ENCODE results near the gene ATP8B1. TPM values are rescaled to one million over a fixed set of nuclear protein-coding genes. Genes with fewer than 3 reads are reported as not detected.

ATP8B1 gene
- total and polyA plus RNA-seq, 2 donors (not counting 3 experiments of a cell fraction or from before 2014, with no cell fraction given) = 49.3 to 100 TPM

GRCh38 chr18:57776767-57777166 is 26.3 kb downstream of the ATP8B1 start:
- Histone ChIP-seq H3K9me3 (replicated peaks; ENCODE audit: control insufficient read depth, insufficient read depth, low read length) (no peaks in the 10 kb centered on the region), H3K4me1 (ENCODE audit: control insufficient read depth, extremely low read depth, insufficient read depth, low read length) (peaks cover 55% of the 10 kb centered on the region), H3K27ac (ENCODE audit: insufficient read depth, low read depth, low read length) (peak overlapping the region; percentile 24), H3K27me3 (ENCODE audit: control insufficient read depth in 2 of 2, insufficient read depth in 2 of 2, low read length in 2 of 2) (no peaks in the 10 kb centered on the region), H3K9me1 (replicated peaks; ENCODE audit: control insufficient read depth, extremely low read depth, insufficient read depth, low read length) (no peaks in the 10 kb centered on the region), H3K4me3 (replicated peaks in 1 of 3; ENCODE audit: insufficient read depth in 1 of 3, low read depth in 1 of 3, low read length in 3 of 3) (no peak overlapping the region), H3K79me2 (ENCODE audit: control insufficient read depth, insufficient read depth, low read length) (peaks cover 36% of the 10 kb centered on the region), H3K36me3 (ENCODE audit: control insufficient read depth in 2 of 2, extremely low read depth in 1 of 2, insufficient read depth in 2 of 2, low read length in 2 of 2) (no peaks in the 10 kb centered on the region), H3K9ac (replicated peaks; ENCODE audit: extremely low read depth, insufficient read depth, low read length) (no peak overlapping the region), H2AFZ (ENCODE audit: low read depth, low read length) (no peak overlapping the region), H3K4me2 (ENCODE audit: insufficient read depth, low read length) (peak overlapping the region; percentile 39), H4K20me1 (replicated peaks; ENCODE audit: control insufficient read depth, extremely low read depth, insufficient read depth, low read length) (no peaks in the 10 kb centered on the region)
- intact Hi-C loops (cut with micrococcal nuclease) = no loop called here
- BruUV-seq (replicated peaks) = no TSS peak
- dilution Hi-C loops (cut with MboI; ENCODE audit: extremely low pct_ligation_motif_present, low sequenced_read_pairs) = no loop called here
- TF ChIP-seq POLR2AphosphoS5 (IDR thresholded peaks at IDR 0.05; ENCODE audit: insufficient read depth, low read depth, low read length) = peak; percentile 23
- TF ChIP-seq, protein P1, sequence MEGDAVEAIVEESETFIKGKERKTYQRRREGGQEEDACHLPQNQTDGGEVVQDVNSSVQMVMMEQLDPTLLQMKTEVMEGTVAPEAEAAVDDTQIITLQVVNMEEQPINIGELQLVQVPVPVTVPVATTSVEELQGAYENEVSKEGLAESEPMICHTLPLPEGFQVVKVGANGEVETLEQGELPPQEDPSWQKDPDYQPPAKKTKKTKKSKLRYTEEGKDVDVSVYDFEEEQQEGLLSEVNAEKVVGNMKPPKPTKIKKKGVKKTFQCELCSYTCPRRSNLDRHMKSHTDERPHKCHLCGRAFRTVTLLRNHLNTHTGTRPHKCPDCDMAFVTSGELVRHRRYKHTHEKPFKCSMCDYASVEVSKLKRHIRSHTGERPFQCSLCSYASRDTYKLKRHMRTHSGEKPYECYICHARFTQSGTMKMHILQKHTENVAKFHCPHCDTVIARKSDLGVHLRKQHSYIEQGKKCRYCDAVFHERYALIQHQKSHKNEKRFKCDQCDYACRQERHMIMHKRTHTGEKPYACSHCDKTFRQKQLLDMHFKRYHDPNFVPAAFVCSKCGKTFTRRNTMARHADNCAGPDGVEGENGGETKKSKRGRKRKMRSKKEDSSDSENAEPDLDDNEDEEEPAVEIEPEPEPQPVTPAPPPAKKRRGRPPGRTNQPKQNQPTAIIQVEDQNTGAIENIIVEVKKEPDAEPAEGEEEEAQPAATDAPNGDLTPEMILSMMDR (IDR thresholded peaks at IDR 0.05; ENCODE audit: extremely low read depth in 1 of 2, insufficient read depth in 1 of 2, low read depth in 1 of 2, low read length in 2 of 2) = no peak
- ChIA-PET POLR2A (interaction anchor here (0.6 kb wide), 1 partner anchor 47 kb away, joined by 5 read pairs; no protein-coding TSS in a partner anchor), CTCF (no interaction called here)
- peak; percentile 26 for FAIRE-seq
- no peak for DNase-seq (ENCODE audit: low read depth, low spot score)

GRCh38 chr18:57776354-57776753 is 26.8 kb downstream of the ATP8B1 start:
- H3K9ac ChIP-seq (replicated peaks; ENCODE audit: extremely low read depth, insufficient read depth, low read length) = no peak overlapping the region
- no TSS peak for BruUV-seq (replicated peaks)
- TF ChIP-seq FOS (IDR thresholded peaks at IDR 0.05; ENCODE audit: borderline replicate concordance, insufficient read depth, low read length) (peak; percentile 26), POLR2A (IDR thresholded peaks at IDR 0.05; ENCODE audit: low read depth, low read length) (no peak), JUN (IDR thresholded peaks at IDR 0.05; ENCODE audit: borderline replicate concordance, insufficient read depth, insufficient read length, low read depth) (no peak)
- ChIA-PET CTCF (interaction anchor here (0.6 kb wide), 1 partner anchor 18 kb away, joined by 3 read pairs; no protein-coding TSS in a partner anchor), POLR2A (interaction anchor here (0.6 kb wide), 1 partner anchor 46 kb away, joined by 5 read pairs; no protein-coding TSS in a partner anchor)
- peaks cover 55% of the 10 kb centered on the region for H3K4me1 ChIP-seq (ENCODE audit: control insufficient read depth, extremely low read depth, insufficient read depth, low read length)
- intact Hi-C loops (cut with micrococcal nuclease) = no loop called here
- no peaks in the 10 kb centered on the region for H3K27me3 ChIP-seq (ENCODE audit: control insufficient read depth in 2 of 2, insufficient read depth in 2 of 2, low read length in 2 of 2)
- no peak overlapping the region for H2AFZ ChIP-seq (ENCODE audit: low read depth, low read length)
- no peaks in the 10 kb centered on the region for H3K9me1 ChIP-seq (replicated peaks; ENCODE audit: control insufficient read depth, extremely low read depth, insufficient read depth, low read length)
- H3K36me3 ChIP-seq (ENCODE audit: control insufficient read depth in 2 of 2, extremely low read depth in 1 of 2, insufficient read depth in 2 of 2, low read length in 2 of 2) = no peaks in the 10 kb centered on the region
- no peak overlapping the region for H3K4me3 ChIP-seq (replicated peaks in 1 of 3; ENCODE audit: insufficient read depth in 1 of 3, low read depth in 1 of 3, low read length in 3 of 3)
- FAIRE-seq (no peak), DNase-seq (ENCODE audit: low read depth, low spot score) (no peak)
- H3K79me2 ChIP-seq (ENCODE audit: control insufficient read depth, insufficient read depth, low read length) = peaks cover 35% of the 10 kb centered on the region
- H3K27ac ChIP-seq (ENCODE audit: insufficient read depth, low read depth, low read length) = peak overlapping the region; percentile 24
- H4K20me1 ChIP-seq (replicated peaks; ENCODE audit: control insufficient read depth, extremely low read depth, insufficient read depth, low read length) = no peaks in the 10 kb centered on the region
- peak overlapping the region; percentile 39 for H3K4me2 ChIP-seq (ENCODE audit: insufficient read depth, low read length)
- H3K9me3 ChIP-seq (replicated peaks; ENCODE audit: control insufficient read depth, insufficient read depth, low read length) = no peaks in the 10 kb centered on the region
- dilution Hi-C loops (cut with MboI; ENCODE audit: extremely low pct_ligation_motif_present, low sequenced_read_pairs) = no loop called here

All from endothelial cell of umbilical vein (primary cell).